Effector memory CD4-positive, alpha-beta T cell (primary cell): ENCODE measurements around the gene GRIK4.
"Not testable (repeated sequence)": the region's sequence is repeated elsewhere in the genome, so short reads cannot be mapped to it uniquely, and the experiment has no call there.

Experiments
- DNase-seq, 3 donors: peaks; one replicate each; pipeline ENCODE4 v3.0.0-alpha.2; 2020
- H3K27ac ChIP-seq: 2 replicates; pipeline ENCODE4 v1.7.0; 2013; ENCODE audit warnings: mild to moderate bottlenecking, low read length, moderate library complexity; ENCODE audit not compliant: insufficient read depth, poor library complexity, severe bottlenecking
- H3K27me3 ChIP-seq: replicated peaks from 2 replicates; pipeline ENCODE4 v1.7.0; 2013; ENCODE audit warnings: mild to moderate bottlenecking, low read length; ENCODE audit not compliant: insufficient read depth, control insufficient read depth, poor library complexity, severe bottlenecking
- H3K36me3 ChIP-seq: 2 replicates; pipeline ENCODE4 v1.7.0; 2013; ENCODE audit warnings: mild to moderate bottlenecking, low read length, moderate library complexity; ENCODE audit not compliant: control insufficient read depth, insufficient read depth
- H3K4me1 ChIP-seq: 2 replicates; pipeline ENCODE4 v1.7.0; 2013; ENCODE audit warnings: low read length, mild to moderate bottlenecking; ENCODE audit not compliant: control insufficient read depth, insufficient read depth, poor library complexity, severe bottlenecking
- H3K4me3 ChIP-seq: 2 replicates; pipeline ENCODE4 v1.7.0; 2013; ENCODE audit warnings: low read length, low read depth, mild to moderate bottlenecking; ENCODE audit not compliant: insufficient read depth, poor library complexity, severe bottlenecking
- H3K9me3 ChIP-seq: 2 replicates; pipeline ENCODE4 v1.7.0; 2013; ENCODE audit warnings: mild to moderate bottlenecking, low read length, moderate library complexity; ENCODE audit not compliant: control insufficient read depth

Gene GRIK4

DNA sequence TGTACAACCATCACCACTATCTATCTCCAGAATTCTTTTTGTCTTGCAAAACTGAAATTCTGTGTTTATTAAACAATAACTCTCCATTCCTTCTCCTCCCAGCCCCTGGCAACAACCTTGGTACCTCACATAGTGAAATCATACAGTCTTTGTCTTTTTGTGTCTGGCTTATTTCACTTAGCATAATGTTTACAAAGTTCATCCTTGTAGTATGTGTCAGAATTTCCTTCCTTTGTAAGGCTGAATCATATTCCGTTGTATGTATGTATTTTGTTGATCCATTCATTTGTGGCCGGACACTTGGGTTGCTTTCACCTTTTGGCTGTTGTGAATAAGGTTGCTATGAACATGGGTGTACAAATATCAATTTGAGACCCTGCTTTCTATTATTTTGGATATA, 268.7 kb downstream of the GRIK4 start:
- Histone ChIP-seq H3K4me3 (no peak overlapping the region), H3K27ac (no peak overlapping the region), H3K27me3 (no peaks in the 10 kb centered on the region), H3K4me1 (no peaks in the 10 kb centered on the region), H3K36me3 (no peaks in the 10 kb centered on the region), H3K9me3 (no peaks in the 10 kb centered on the region)
- DNase-seq, result no peak

DNA sequence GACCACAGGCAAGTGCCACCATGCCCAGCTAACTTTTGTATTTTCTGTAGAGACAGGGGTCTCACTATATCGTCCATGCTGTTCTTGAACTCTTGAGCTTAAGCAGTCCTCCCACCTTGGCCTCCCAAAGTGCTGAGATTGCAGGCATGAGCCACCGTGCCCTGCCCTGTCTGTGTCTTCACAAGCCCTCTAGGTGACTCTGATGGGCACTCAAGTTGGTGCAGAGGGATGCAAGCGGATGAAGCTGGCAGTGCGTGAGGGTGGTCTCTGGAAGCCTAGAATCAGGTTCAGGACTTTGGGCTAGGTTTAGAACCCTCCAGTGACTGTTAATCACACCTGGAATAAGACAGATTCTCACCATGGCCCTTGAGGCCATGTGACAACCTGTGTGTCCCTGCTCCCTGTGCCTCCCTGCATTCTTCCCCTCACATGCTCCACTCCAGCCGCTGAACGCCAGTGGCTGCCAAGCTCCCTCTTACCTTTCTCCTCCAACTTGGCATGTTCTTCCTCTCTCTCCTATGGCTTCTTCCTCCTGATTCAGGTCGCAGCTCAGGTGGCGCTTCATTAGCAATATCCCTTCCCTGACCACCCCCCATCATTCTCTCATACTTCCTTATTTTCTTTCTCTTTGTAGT, 270.1 kb downstream of the GRIK4 start:
- no peak overlapping the region for H3K27ac ChIP-seq
- no peaks in the 10 kb centered on the region for H3K9me3 ChIP-seq
- H3K36me3 ChIP-seq, result no peaks in the 10 kb centered on the region
- H3K4me1 ChIP-seq, result no peaks in the 10 kb centered on the region
- no peak overlapping the region for H3K4me3 ChIP-seq
- no peak for DNase-seq
- H3K27me3 ChIP-seq, result no peaks in the 10 kb centered on the region

DNA sequence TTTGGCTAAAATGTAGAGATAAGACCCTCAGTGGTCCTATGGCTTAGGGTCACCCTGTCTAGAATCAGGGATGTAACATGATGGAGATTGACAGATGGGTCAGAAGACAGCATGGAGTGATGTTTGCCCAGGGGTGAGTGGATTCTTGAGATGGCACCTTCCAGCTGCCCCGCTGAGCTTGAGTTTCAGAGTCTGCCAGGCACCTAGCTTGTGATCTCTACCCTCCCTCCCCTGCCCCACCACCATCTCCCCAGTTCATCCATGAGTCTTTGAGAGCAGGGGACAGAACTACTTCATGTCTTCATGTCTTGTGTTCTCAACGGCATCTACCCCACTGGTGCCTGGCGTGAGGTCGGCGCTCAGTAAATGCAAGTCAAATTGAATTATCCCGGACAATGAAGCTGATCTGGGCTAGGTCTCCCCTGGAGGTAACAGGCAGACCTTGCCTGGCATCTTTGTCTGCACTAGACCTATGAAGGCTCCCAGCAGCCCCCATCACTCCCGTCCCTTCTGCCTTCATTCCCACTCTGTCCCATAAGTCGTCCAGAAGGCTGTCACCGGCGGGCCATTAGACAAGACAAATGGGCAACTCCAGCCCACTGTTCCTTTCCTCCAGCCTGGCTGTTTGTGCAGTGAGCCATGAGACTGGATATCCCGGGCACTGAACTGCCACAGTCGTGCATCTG, 273.2 kb downstream of the GRIK4 start:
- Histone ChIP-seq H3K4me3 (no peak overlapping the region), H3K9me3 (no peaks in the 10 kb centered on the region), H3K27ac (no peak overlapping the region), H3K27me3 (no peaks in the 10 kb centered on the region), H3K36me3 (no peaks in the 10 kb centered on the region), H3K4me1 (no peaks in the 10 kb centered on the region)
- no peak for DNase-seq

- Histone ChIP-seq H3K27ac (no peak overlapping the region), H3K9me3 (no peaks in the 10 kb centered on the region), H3K4me3 (no peak overlapping the region), H3K27me3 (no peaks in the 10 kb centered on the region), H3K4me1 (no peaks in the 10 kb centered on the region), H3K36me3 (no peaks in the 10 kb centered on the region)
- DNase-seq, result no peak
These were observed 274.0 kb downstream of the GRIK4 start for GRCh38 chr11:120785576-120785975.

DNA sequence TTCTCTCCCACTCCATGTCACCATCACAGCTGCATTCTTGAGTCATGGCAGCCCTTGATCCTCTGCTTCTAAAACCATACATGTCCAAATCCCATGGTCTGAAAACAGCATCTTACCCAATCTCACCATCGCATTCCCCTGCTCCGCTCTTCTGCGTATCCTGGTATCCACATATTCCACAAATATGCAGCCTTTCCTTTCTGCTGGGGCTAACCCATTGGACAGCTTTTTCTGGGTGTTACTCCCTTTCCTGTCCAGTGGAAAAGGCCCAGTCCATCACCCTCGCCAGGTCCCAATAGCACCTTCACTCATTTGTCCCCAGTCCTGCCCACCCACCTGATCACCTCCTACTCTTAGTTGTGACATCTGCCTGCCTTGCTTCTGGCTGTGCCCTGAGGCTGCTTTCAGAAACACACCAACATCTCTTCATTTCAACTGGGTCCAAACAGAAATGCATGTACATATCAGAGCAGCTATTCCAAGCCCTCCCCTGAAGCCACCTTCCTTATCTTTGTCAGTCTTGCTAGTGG, 274.7 kb downstream of the GRIK4 start:
- no peaks in the 10 kb centered on the region for H3K36me3 ChIP-seq
- DNase-seq, result no peak
- no peak overlapping the region for H3K27ac ChIP-seq
- H3K27me3 ChIP-seq, result no peaks in the 10 kb centered on the region
- no peaks in the 10 kb centered on the region for H3K9me3 ChIP-seq
- H3K4me3 ChIP-seq, result no peak overlapping the region
- no peaks in the 10 kb centered on the region for H3K4me1 ChIP-seq

DNA sequence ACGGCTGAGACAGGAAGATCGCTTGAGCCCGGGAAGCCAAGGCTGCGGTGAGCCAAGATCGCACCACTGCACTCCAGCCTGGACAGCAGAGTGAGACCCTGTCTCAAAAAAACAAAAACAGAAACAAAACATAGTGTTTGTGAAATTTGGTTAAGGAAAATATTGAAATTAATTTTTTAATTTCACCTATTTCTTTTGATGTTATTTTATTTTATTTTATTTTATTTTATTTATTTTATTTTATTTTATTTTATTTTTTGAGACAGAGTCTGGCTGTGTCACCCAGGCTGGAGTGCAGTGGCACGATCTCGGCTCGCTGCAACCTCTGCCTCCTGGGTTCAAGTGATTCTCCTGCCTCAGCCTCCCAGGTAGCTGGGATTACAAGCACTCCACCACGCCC, 275.7 kb downstream of the GRIK4 start:
- not testable (repeated sequence) for H3K4me3 ChIP-seq, H3K4me1 ChIP-seq, H3K27ac ChIP-seq, H3K27me3 ChIP-seq, H3K36me3 ChIP-seq, DNase-seq, H3K9me3 ChIP-seq

GRCh38 chr11:120789391-120789790, 277.8 kb downstream of the GRIK4 start:
- no peaks in the 10 kb centered on the region for H3K4me1 ChIP-seq
- no peak for DNase-seq
- no peaks in the 10 kb centered on the region for H3K27me3 ChIP-seq
- no peaks in the 10 kb centered on the region for H3K36me3 ChIP-seq
- H3K4me3 ChIP-seq, result no peak overlapping the region
- no peaks in the 10 kb centered on the region for H3K9me3 ChIP-seq
- H3K27ac ChIP-seq, result no peak overlapping the region

DNA sequence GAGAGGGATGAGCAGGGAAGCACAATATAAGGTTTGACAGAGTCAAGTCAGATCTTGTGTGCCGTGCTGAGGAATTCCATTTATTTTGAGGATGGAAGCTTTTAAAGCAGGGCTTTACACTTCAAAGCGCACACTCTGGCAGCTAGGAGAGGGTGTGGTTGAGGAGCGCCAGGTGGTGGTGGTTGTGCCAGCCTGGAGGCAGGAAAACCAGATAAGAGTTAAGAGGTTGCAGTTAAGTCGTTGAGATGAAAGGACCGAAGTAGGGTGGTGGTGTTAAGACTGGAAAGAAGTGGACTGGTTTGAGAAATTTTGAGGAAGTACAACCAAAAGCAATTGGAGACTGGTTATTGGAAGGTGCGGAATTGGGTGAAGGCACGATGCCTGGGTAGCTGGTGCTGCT, 280.8 kb downstream of the GRIK4 start:
- no peaks in the 10 kb centered on the region for H3K4me1 ChIP-seq
- no peak overlapping the region for H3K27ac ChIP-seq
- DNase-seq, result no peak
- no peak overlapping the region for H3K4me3 ChIP-seq
- no peaks in the 10 kb centered on the region for H3K36me3 ChIP-seq
- H3K9me3 ChIP-seq, result no peaks in the 10 kb centered on the region
- H3K27me3 ChIP-seq, result no peaks in the 10 kb centered on the region

GRCh38 chr11:120793150-120793549, 281.6 kb downstream of the GRIK4 start:
- no peak for DNase-seq
- no peaks in the 10 kb centered on the region for H3K9me3 ChIP-seq
- H3K4me3 ChIP-seq, result no peak overlapping the region
- no peaks in the 10 kb centered on the region for H3K36me3 ChIP-seq
- no peaks in the 10 kb centered on the region for H3K27me3 ChIP-seq
- no peaks in the 10 kb centered on the region for H3K4me1 ChIP-seq
- no peak overlapping the region for H3K27ac ChIP-seq

- Histone ChIP-seq H3K4me3 (no peak overlapping the region), H3K4me1 (no peaks in the 10 kb centered on the region), H3K36me3 (no peaks in the 10 kb centered on the region), H3K9me3 (no peaks in the 10 kb centered on the region), H3K27ac (no peak overlapping the region), H3K27me3 (no peaks in the 10 kb centered on the region)
- no peak for DNase-seq
These were observed 282.4 kb downstream of the GRIK4 start for GRCh38 chr11:120793806-120794479.
